Calu3 (cell line): ENCODE results near the gene TPP2. TPM values are rescaled to one million over a fixed set of nuclear protein-coding genes. Genes with fewer than 3 reads are reported as not detected.

Experiments used
- BruUV-seq: library from RNA; stranded (reverse); fragments of 400-500 nt; replicated peaks from 2 replicates; lab custom pipeline; 2021; lab: Mats Ljungman, UMichigan
- CTCF ChIA-PET: fragments of 300-600 bp; sonication (Branson Sonifier 250); formaldehyde crosslinking; loops from one replicate; lab custom pipeline; 2022; ENCODE audit warnings: antibody characterized with exemption; lab: Charles Lee
- DNase-seq: peaks from one replicate; pipeline ENCODE4 v3.0.0; 2022
- H3K27ac Mint-ChIP-seq: one replicate; pipeline ENCODE4 v1.8.0; 2022; ENCODE audit warnings: mixed read lengths; ENCODE audit not compliant: unreplicated experiment
- H3K27me3 Mint-ChIP-seq: one replicate; pipeline ENCODE4 v1.8.0; 2022; ENCODE audit warnings: mixed read lengths; ENCODE audit not compliant: unreplicated experiment
- H3K36me3 Mint-ChIP-seq: one replicate; pipeline ENCODE4 v1.8.0; 2022; ENCODE audit warnings: mild to moderate bottlenecking, moderate library complexity, mixed read lengths; ENCODE audit not compliant: insufficient read depth, unreplicated experiment
- H3K4me1 Mint-ChIP-seq: one replicate; pipeline ENCODE4 v1.8.0; 2022; ENCODE audit warnings: mild to moderate bottlenecking, low read depth, mixed read lengths; ENCODE audit not compliant: unreplicated experiment
- H3K4me3 Mint-ChIP-seq: one replicate; pipeline ENCODE4 v1.8.0; 2022; ENCODE audit warnings: mild to moderate bottlenecking, low read depth, moderate library complexity, mixed read lengths; ENCODE audit not compliant: unreplicated experiment
- H3K9me3 Mint-ChIP-seq: one replicate; pipeline ENCODE4 v1.8.0; 2022; ENCODE audit warnings: low read depth, mixed read lengths; ENCODE audit not compliant: unreplicated experiment
- intact Hi-C: fragments of 100-400 bp; cut with micrococcal nuclease; formaldehyde crosslinking; loops from one replicate; pipeline ENCODE4 v1.10.0; 2022; ENCODE audit not compliant: unreplicated experiment
- total RNA-seq: library from RNA; stranded (reverse); gene quantifications from 2 replicates; pipeline ENCODE4 v1.2.3, GENCODE V29; 2022
- TF ChIP-seq, protein P1 (sequence below): fragments of 200-600 bp; IDR thresholded peaks from one replicate; pipeline ENCODE4 v1.8.0; 2022; ENCODE audit warnings: antibody characterized with exemption; ENCODE audit not compliant: unreplicated experiment

TPP2 gene
- total RNA-seq, 1 experiment from 2014 or later: 17.3 TPM

- no peaks in the 10 kb centered on the region for H3K4me1 Mint-ChIP-seq
- no peaks in the 10 kb centered on the region for H3K9me3 Mint-ChIP-seq
- H3K36me3 Mint-ChIP-seq: no peaks in the 10 kb centered on the region
- no peak for DNase-seq
- TF ChIP-seq, protein P1, sequence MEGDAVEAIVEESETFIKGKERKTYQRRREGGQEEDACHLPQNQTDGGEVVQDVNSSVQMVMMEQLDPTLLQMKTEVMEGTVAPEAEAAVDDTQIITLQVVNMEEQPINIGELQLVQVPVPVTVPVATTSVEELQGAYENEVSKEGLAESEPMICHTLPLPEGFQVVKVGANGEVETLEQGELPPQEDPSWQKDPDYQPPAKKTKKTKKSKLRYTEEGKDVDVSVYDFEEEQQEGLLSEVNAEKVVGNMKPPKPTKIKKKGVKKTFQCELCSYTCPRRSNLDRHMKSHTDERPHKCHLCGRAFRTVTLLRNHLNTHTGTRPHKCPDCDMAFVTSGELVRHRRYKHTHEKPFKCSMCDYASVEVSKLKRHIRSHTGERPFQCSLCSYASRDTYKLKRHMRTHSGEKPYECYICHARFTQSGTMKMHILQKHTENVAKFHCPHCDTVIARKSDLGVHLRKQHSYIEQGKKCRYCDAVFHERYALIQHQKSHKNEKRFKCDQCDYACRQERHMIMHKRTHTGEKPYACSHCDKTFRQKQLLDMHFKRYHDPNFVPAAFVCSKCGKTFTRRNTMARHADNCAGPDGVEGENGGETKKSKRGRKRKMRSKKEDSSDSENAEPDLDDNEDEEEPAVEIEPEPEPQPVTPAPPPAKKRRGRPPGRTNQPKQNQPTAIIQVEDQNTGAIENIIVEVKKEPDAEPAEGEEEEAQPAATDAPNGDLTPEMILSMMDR: no peak
- BruUV-seq: no TSS peak
- no peak overlapping the region for H3K27ac Mint-ChIP-seq
- CTCF ChIA-PET: interaction anchor here (1.6 kb wide), 1 partner anchor 466 kb away, joined by 6 read pairs; no protein-coding TSS in a partner anchor
- intact Hi-C loops: loop anchor here (5.0 to 10.0 kb wide), 3 partner anchors 95 to 615 kb away; no protein-coding TSS in a partner anchor
- no peak overlapping the region for H3K4me3 Mint-ChIP-seq
- H3K27me3 Mint-ChIP-seq: no peaks in the 10 kb centered on the region
Measured at GRCh38 chr13:102556806-102557205, 40.0 kb upstream of the TPP2 start.

DNA sequence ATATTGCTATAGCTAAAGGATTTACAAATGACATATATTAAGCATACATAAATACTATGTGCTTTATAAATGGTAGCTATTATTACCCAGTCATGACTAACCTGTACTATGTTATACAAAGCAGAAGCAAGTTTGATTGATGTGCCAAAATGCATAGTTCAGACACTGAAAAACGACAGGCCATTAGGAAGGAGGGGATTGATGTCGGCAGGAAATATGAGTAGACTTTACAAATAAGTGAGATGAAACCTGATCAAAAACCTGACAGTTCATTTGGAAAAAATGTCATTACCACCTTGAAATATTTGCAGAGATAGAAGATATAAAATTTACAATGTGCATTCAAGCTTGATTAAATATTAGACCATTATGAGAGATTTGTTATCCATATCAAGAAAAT lies 38.8 kb upstream of the TPP2 start:
- no peaks in the 10 kb centered on the region for H3K4me1 Mint-ChIP-seq
- no peak overlapping the region for H3K4me3 Mint-ChIP-seq
- no peaks in the 10 kb centered on the region for H3K9me3 Mint-ChIP-seq
- no peaks in the 10 kb centered on the region for H3K36me3 Mint-ChIP-seq
- no TSS peak for BruUV-seq
- CTCF ChIA-PET: no interaction called here
- no peak overlapping the region for H3K27ac Mint-ChIP-seq
- TF ChIP-seq, protein P1: no peak
- no peaks in the 10 kb centered on the region for H3K27me3 Mint-ChIP-seq
- intact Hi-C loops: loop anchor here (5.0 to 10.0 kb wide), 3 partner anchors 96 to 616 kb away; no protein-coding TSS in a partner anchor
- no peak for DNase-seq

DNA sequence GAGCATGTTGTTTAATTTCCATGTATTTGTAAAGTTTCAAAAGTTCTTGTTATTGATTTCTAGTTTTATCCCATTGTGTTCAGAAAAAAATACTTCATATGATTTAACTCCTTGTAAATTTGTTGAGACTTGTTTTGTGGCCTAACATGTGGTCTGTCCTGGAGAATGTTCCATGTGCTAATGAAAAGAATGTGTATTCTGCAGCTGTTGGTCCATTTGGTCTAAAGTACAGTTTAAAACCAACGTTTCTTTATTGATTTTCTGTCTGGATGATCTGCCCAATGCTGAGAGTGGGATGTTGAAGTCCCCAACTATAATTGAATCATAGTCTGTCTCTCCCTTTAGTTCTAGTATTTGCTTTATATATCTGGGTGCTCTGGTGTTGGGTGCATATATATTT lies 34.9 kb upstream of the TPP2 start:
- CTCF ChIA-PET: no interaction called here
- TF ChIP-seq, protein P1: no peak
- Mint-ChIP-seq H3K4me3 (no peak overlapping the region), H3K9me3 (no peaks in the 10 kb centered on the region), H3K36me3 (no peaks in the 10 kb centered on the region), H3K27me3 (no peaks in the 10 kb centered on the region), H3K4me1 (no peaks in the 10 kb centered on the region), H3K27ac (no peak overlapping the region)
- no TSS peak for BruUV-seq
- intact Hi-C loops: no loop called here
- DNase-seq: no peak

GRCh38 chr13:102563267-102563666 lies 33.5 kb upstream of the TPP2 start:
- intact Hi-C loops: no loop called here
- H3K4me3 Mint-ChIP-seq: no peak overlapping the region
- TF ChIP-seq, protein P1: no peak
- no peaks in the 10 kb centered on the region for H3K27me3 Mint-ChIP-seq
- no TSS peak for BruUV-seq
- no peak for DNase-seq
- no peaks in the 10 kb centered on the region for H3K4me1 Mint-ChIP-seq
- H3K9me3 Mint-ChIP-seq: no peaks in the 10 kb centered on the region
- CTCF ChIA-PET: no interaction called here
- H3K36me3 Mint-ChIP-seq: no peaks in the 10 kb centered on the region
- H3K27ac Mint-ChIP-seq: no peak overlapping the region
